Stomach (tissue), 9 donors: ENCODE data around the gene RASA1. TPM values are rescaled to one million over a fixed set of nuclear protein-coding genes. Genes with fewer than 3 reads are reported as not detected.

ENCODE experiments used
- DNase-seq, 2 donors: peaks; one replicate each; pipeline versions ENCODE4 v3.0.0 to v3.0.0-alpha.2; 2013 to 2019
- H3K27ac ChIP-seq, 5 donors: fragments of 200-600 bp in 4 of 5; sonication (generic) in 4 of 5; one replicate each; pipeline ENCODE4 v1.5.1; 2013 to 2019; ENCODE audit warnings: mild to moderate bottlenecking in 1 of 5, moderate library complexity in 1 of 5
- H3K27me3 ChIP-seq, 3 donors: fragments of 200-600 bp; sonication (generic); one replicate each; pipeline ENCODE4 v1.5.1; 2017 to 2019; ENCODE audit warnings: mixed run types in 1 of 3
- H3K36me3 ChIP-seq, 4 donors: fragments of 200-600 bp; sonication (generic); 1 replicate in 3 of 4; 2 replicates in 1 of 4; pipeline ENCODE4 v1.5.1; 2016 to 2019
- H3K4me1 ChIP-seq, 4 donors: fragments of 200-600 bp; sonication (generic); one replicate each; pipeline ENCODE4 v1.5.1; 2016 to 2019
- H3K4me3 ChIP-seq, 4 donors: fragments of 200-600 bp; sonication (generic) in 3 of 4; one replicate each; pipeline ENCODE4 v1.5.1; 2016 to 2019; ENCODE audit warnings: mild to moderate bottlenecking in 1 of 4
- H3K9me3 ChIP-seq, 4 donors: fragments of 200-600 bp; sonication (generic); one replicate each; pipeline ENCODE4 v1.5.1; 2016 to 2019
- EP300 ChIP-seq: sonication (generic); formaldehyde crosslinking; IDR thresholded peaks from one replicate; pipeline ENCODE4 v1.6.1; 2017; ENCODE audit warnings: antibody characterized with exemption
- POLR2A ChIP-seq, 4 donors: fragments of 450-650 bp; IDR thresholded peaks; one replicate each; pipeline ENCODE4 v1.6.1; 2016; ENCODE audit warnings: antibody characterized with exemption in 4 of 4, control low read depth in 2 of 4, mild to moderate bottlenecking in 1 of 4, moderate library complexity in 1 of 4
- POLR2AphosphoS5 ChIP-seq, 3 donors: sonication (generic); formaldehyde crosslinking; IDR thresholded peaks; one replicate each; pipeline ENCODE4 v1.6.1; 2016; ENCODE audit warnings: antibody characterized with exemption in 3 of 3
- WGBS, 5 donors: extraction: QIAGEN DNeasy Blood & Tissue Kit in 3 of 5; methylation state at CpG; one replicate each; pipeline versions ENCODE4 v1.1.5 to v1.1.7; 2013 to 2018; 5-methylcytosine and 5-hydroxymethylcytosine counted together
- intact Hi-C: fragments of 100-400 bp; cut with DNase I; formaldehyde crosslinking; loops from one replicate; pipeline ENCODE4 v1.15.1; 2023; ENCODE audit warnings: low total_unique reads
- polyA plus RNA-seq, 3 donors: library from polyadenylated mRNA; stranded (reverse); fragments of 200-250 nt; gene quantifications; one replicate each; pipeline ENCODE4 v1.2.3, GENCODE V29; 2013
- total RNA-seq, 5 donors: library from RNA; depleted of rRNA; stranded (reverse); fragments of >200 nt; gene quantifications; one replicate each; pipeline versions ENCODE4 v1.1.0 to v1.2.3, GENCODE V29; 2014 to 2016
- TF ChIP-seq, protein P1 (sequence below), 7 experiments: fragments of 450-650 bp in 4 of 7; fragments of 200-600 bp in 3 of 7; sonication (generic) in 3 of 7; IDR thresholded peaks; one replicate each; pipeline ENCODE4 v1.5.1; 2016 to 2019; ENCODE audit warnings: antibody characterized with exemption in 7 of 7, control low read depth in 2 of 7, mild to moderate bottlenecking in 1 of 7
- donor health status: healthy with polysubstance abuse.
- donor health status: Bipolar disorder and iron deficiency.
- donor health status: healthy.

RASA1 gene
- total and polyA plus RNA-seq, 8 donors, result 7.3 to 89.3 (median 19.1) TPM

DNA sequence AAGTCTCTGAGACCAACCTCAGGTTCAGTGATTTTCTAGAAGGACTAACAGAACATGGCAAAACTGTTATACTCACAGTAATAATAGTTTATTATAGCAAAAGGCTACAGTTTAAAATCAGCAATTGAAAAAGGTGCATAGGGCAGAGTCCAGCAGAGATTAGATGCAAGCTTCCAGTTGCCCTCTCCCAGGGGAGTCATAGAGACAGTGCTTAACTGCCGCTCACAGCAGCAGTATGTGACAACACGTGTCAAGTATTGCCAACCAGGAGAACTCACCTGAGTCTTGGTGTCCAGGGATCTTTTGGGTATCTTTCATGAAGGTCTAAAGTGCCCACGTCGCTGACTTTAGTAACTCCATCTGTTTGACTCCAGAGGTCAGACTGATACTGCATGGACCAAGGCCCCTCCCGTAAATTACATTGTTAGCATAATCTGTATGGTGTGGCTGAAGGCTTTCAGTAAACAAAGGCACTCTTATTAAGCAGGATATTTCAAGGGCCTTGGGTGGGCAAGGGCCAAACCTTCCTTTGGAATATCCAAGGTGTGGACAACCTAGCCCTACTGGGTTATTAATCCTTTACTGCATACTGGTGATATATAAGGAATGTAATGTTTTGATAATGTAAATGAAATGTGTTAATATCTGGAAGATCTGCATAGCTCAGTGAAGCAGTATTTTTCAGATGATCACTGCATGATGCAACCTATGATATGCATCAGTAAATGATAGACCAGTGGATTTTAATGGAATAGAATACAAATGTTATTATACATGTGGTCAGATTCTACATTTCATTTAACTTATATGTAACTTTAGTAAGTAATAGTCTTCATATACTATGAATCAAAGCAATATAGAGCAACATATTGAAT lies 44.0 kb downstream of the RASA1 start:
- no peaks in the 10 kb centered on the region for H3K36me3 ChIP-seq
- intact Hi-C loops, result no loop called here
- peaks cover 0 to 35% (median 19%) of the 10 kb centered on the region in 4 donors for H3K4me1 ChIP-seq
- H3K9me3 ChIP-seq, result no peaks in the 10 kb centered on the region
- TF ChIP-seq EP300 (no peak), POLR2AphosphoS5 (IDR thresholded peaks at IDR 0.05) (no peak), POLR2A (IDR thresholded peaks at IDR 0.05) (no peak)
- TF ChIP-seq, protein P1, sequence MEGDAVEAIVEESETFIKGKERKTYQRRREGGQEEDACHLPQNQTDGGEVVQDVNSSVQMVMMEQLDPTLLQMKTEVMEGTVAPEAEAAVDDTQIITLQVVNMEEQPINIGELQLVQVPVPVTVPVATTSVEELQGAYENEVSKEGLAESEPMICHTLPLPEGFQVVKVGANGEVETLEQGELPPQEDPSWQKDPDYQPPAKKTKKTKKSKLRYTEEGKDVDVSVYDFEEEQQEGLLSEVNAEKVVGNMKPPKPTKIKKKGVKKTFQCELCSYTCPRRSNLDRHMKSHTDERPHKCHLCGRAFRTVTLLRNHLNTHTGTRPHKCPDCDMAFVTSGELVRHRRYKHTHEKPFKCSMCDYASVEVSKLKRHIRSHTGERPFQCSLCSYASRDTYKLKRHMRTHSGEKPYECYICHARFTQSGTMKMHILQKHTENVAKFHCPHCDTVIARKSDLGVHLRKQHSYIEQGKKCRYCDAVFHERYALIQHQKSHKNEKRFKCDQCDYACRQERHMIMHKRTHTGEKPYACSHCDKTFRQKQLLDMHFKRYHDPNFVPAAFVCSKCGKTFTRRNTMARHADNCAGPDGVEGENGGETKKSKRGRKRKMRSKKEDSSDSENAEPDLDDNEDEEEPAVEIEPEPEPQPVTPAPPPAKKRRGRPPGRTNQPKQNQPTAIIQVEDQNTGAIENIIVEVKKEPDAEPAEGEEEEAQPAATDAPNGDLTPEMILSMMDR (IDR thresholded peaks at IDR 0.05), result no peak
- 33 to 69% (median 46%) methylated on average over 5 of the region's 5 CpGs for WGBS, 5 donors
- H3K27me3 ChIP-seq, result no peaks in the 10 kb centered on the region
- DNase-seq, result peak in 1 of 2 donors; percentile 31
- H3K4me3 ChIP-seq, result no peak overlapping the region
- H3K27ac ChIP-seq, result no peak overlapping the region

DNA sequence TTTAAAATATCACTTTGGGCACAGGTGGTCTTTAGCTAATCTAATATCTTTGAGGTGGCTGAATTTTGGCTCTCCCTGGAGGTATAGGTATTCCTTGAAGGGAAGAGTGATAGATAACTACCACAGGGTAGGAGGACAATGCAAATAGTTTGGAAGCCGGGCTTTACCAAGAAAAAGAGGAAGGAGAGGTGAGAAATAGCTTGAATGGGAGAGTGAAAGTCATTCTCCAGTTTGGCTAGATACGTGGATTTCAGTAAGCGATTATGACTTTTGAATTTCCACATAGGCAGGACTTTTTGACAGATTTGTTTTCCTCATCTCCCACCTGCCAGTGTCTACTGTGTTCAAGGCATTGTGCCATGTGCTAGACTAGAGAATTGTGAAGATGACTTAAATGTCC lies 45.5 kb downstream of the RASA1 start:
- no peak overlapping the region for H3K4me3 ChIP-seq
- no peaks in the 10 kb centered on the region for H3K9me3 ChIP-seq
- H3K4me1 ChIP-seq, result peaks cover 0 to 40% (median 22%) of the 10 kb centered on the region in 4 donors
- intact Hi-C loops, result no loop called here
- TF ChIP-seq POLR2AphosphoS5 (IDR thresholded peaks at IDR 0.05) (no peak), EP300 (no peak), POLR2A (IDR thresholded peaks at IDR 0.05) (no peak)
- TF ChIP-seq, protein P1 (IDR thresholded peaks at IDR 0.05), result no peak
- no peak for DNase-seq
- no peak overlapping the region for H3K27ac ChIP-seq
- H3K27me3 ChIP-seq, result no peaks in the 10 kb centered on the region
- WGBS, 5 donors, result 85 to 94% (median 92%) methylated on average over 3 of the region's 3 CpGs
- H3K36me3 ChIP-seq, result no peaks in the 10 kb centered on the region

DNA sequence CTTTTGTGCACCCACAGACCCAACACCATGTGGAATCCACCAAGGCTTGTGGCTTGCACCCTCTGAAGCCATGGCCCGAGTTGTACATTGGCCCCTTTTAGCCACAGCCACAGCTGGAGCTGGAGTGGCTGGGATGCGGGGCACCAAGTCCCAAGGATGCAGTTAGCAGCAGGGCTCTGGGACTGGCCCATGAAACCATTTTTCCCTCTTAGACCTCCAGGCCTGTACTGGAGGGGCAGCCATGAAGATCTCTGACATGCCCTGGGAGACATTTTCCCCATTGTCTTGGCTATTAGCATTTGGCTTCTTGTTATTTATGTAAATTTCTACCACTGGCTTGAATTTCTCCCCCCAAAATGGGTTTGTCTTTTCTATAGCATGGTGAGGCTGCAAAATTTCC lies 51.8 kb downstream of the RASA1 start:
- no peak overlapping the region for H3K27ac ChIP-seq
- WGBS, 5 donors, result 92 to 100% (median 98%) methylated on average over 2 of the region's 2 CpGs
- H3K4me1 ChIP-seq, result peaks cover 0 to 25% (median 15%) of the 10 kb centered on the region in 4 donors

DNA sequence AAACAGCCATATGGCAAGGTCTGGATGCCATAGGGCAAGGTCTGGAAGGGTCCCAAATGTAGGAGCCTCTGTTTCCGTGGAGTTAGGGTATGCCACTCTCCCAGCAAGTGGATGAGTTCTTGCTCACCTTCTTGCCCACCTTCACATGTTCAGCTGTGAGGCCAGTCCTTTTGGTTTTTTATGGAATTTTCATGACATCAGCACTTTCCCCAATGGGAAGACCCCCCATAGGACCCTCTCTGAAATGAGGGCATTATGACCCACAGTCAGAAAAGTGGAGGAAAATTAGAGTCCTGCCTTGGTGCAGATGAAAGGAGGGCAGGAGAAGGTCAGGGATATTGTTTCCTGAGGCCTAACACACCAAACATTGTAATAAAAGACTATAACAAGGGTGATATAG lies 53.9 kb downstream of the RASA1 start:
- peaks cover 0 to 9% (median 0%) of the 10 kb centered on the region in 4 donors for H3K36me3 ChIP-seq
- H3K27me3 ChIP-seq, result no peaks in the 10 kb centered on the region
- no peak overlapping the region for H3K27ac ChIP-seq
- no peaks in the 10 kb centered on the region for H3K9me3 ChIP-seq
- TF ChIP-seq EP300, result no peak
- TF ChIP-seq, protein P1 (IDR thresholded peaks at IDR 0.05), result no peak
- TF ChIP-seq POLR2AphosphoS5 (IDR thresholded peaks at IDR 0.05), result no peak
- TF ChIP-seq POLR2A (IDR thresholded peaks at IDR 0.05), result no peak
- H3K4me3 ChIP-seq, result no peak overlapping the region
- no peak for DNase-seq
- H3K4me1 ChIP-seq, result peaks cover 0 to 19% (median 10%) of the 10 kb centered on the region in 4 donors
- intact Hi-C loops, result no loop called here
- 95 to 100% (median 98%) methylated on average over 1 of the region's 1 CpG for WGBS, 5 donors

More for the DNA sequence above, 51.8 kb downstream of the RASA1 start:
- DNase-seq, result no peak
- no peak overlapping the region for H3K4me3 ChIP-seq
- intact Hi-C loops, result no loop called here
- peaks cover 0 to 9% (median 0%) of the 10 kb centered on the region in 4 donors for H3K36me3 ChIP-seq
- H3K27me3 ChIP-seq, result no peaks in the 10 kb centered on the region
- no peaks in the 10 kb centered on the region for H3K9me3 ChIP-seq
- TF ChIP-seq POLR2AphosphoS5 (IDR thresholded peaks at IDR 0.05) (no peak), POLR2A (IDR thresholded peaks at IDR 0.05) (no peak), EP300 (no peak)
- TF ChIP-seq, protein P1 (IDR thresholded peaks at IDR 0.05), result no peak
